Measurements from ENCODE around the gene NR5A2. TPM values are rescaled to one million over a fixed set of nuclear protein-coding genes. Genes with fewer than 3 reads are reported as not detected.

The NR5A2 gene
- total RNA-seq, 1 donor from 2014 or later = 0.07 TPM

DNA sequence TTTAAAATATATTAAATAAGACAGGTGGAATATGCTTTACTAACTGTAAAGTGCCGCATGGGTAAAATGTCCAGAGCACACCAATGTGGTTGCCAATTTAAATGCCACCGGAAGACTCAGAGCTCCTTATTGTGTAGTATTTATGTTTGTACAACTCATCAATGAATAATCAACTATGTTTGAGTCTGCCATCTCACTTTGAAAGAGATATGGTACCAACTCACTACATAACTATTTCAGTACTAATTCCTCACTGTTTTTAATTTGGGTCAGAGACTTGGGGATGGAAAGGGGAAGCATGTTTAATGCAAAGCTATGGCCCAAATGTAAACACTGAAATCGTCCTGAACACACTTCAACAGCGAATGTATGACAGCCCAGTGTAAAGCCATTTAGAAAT is 144.8 kb downstream of the NR5A2 start:
- H3K9me3 Mint-ChIP-seq = no peaks in the 10 kb centered on the region
- H3K4me3 Mint-ChIP-seq = no peak overlapping the region
- H3K27me3 Mint-ChIP-seq = no peaks in the 10 kb centered on the region
- peaks cover 14% of the 10 kb centered on the region for H3K4me1 Mint-ChIP-seq
- TF ChIP-seq, protein P1, sequence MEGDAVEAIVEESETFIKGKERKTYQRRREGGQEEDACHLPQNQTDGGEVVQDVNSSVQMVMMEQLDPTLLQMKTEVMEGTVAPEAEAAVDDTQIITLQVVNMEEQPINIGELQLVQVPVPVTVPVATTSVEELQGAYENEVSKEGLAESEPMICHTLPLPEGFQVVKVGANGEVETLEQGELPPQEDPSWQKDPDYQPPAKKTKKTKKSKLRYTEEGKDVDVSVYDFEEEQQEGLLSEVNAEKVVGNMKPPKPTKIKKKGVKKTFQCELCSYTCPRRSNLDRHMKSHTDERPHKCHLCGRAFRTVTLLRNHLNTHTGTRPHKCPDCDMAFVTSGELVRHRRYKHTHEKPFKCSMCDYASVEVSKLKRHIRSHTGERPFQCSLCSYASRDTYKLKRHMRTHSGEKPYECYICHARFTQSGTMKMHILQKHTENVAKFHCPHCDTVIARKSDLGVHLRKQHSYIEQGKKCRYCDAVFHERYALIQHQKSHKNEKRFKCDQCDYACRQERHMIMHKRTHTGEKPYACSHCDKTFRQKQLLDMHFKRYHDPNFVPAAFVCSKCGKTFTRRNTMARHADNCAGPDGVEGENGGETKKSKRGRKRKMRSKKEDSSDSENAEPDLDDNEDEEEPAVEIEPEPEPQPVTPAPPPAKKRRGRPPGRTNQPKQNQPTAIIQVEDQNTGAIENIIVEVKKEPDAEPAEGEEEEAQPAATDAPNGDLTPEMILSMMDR (IDR thresholded peaks at IDR 0.05) = no peak
- ChIA-PET CTCF (no interaction called here), POLR2A (interaction anchor here (1.0 kb wide), 1 partner anchor 135 kb away, joined by 3 read pairs; no protein-coding TSS in a partner anchor)
- ATAC-seq (ENCODE audit: low read depth) (no peak), DNase-seq (no peak)
- no peak overlapping the region for H3K27ac Mint-ChIP-seq
- intact Hi-C loops (cut with micrococcal nuclease) = no loop called here
- no peaks in the 10 kb centered on the region for H3K36me3 Mint-ChIP-seq (ENCODE audit: low read depth)

DNA sequence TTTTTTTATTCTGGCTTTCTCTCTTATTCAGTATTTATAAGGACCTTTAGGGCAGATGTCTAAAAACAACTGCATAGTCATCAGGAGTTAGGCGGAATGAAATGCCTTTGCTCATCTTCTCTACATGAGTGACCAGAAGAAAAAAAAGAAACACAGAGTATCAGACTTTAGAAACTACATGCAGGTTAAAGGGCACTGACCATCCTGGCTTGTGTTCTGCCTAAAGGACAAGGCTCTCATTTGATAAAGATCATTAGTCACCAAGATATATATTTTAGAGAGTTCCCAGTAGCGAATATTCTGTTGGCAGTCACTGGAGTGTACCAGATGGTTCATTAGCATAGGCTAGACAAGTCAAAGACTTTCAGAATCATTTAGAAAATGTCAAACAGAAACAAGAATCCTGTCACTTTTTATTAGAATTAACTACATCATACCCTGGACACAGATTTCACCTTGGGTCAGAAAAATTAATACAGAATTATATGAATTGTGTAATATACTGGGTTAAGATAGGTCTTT is 145.6 kb downstream of the NR5A2 start:
- Mint-ChIP-seq H3K27me3 (no peaks in the 10 kb centered on the region), H3K27ac (no peak overlapping the region), H3K4me3 (no peak overlapping the region), H3K36me3 (ENCODE audit: low read depth) (no peaks in the 10 kb centered on the region), H3K4me1 (peaks cover 14% of the 10 kb centered on the region), H3K9me3 (no peaks in the 10 kb centered on the region)
- TF ChIP-seq, protein P1 (IDR thresholded peaks at IDR 0.05) = no peak
- CTCF ChIA-PET = no interaction called here
- intact Hi-C loops (cut with micrococcal nuclease) = no loop called here
- no peak for DNase-seq
- POLR2A ChIA-PET = interaction anchor here (0.9 kb wide), 1 partner anchor 133 kb away, joined by 11 read pairs; no protein-coding TSS in a partner anchor
- no peak for ATAC-seq (ENCODE audit: low read depth)

DNA sequence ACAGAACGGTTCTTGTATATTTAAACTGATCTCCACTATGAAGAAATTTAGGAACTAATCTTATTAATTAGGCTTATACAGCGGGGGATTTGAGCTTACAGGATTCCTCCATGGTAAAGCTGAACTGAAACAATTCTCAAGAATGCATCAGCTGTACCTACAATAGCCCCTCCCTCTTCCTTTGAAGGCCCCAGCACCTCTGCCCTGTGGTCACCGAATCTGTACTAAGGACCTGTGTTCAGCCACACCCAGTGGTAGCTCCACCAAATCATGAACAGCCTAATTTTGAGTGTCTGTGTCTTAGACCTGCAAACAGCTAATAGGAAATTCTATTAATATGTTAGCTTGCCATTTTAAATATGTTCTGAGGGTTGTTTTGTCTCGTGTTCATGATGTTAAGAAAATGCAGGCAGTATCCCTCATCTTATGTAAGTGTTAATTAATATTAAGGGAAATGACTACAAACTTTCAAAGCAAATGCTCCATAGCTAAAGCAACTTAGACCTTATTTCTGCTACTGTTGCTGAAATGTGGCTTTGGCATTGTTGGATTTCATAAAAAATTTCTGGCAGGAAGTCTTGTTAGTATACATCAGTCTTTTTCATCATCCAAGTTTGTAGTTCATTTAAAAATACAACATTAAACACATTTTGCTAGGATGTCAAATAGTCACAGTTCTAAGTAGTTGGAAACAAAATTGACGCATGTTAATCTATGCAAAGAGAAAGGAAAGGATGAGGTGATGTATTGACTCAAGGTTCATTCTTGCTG is 147.2 kb downstream of the NR5A2 start:
- CTCF ChIA-PET = no interaction called here
- TF ChIP-seq, protein P1 (IDR thresholded peaks at IDR 0.05) = no peak
- Mint-ChIP-seq H3K27ac (no peak overlapping the region), H3K4me1 (peaks cover 14% of the 10 kb centered on the region), H3K4me3 (no peak overlapping the region), H3K27me3 (no peaks in the 10 kb centered on the region), H3K36me3 (ENCODE audit: low read depth) (no peaks in the 10 kb centered on the region), H3K9me3 (no peaks in the 10 kb centered on the region)
- POLR2A ChIA-PET = no interaction called here
- ATAC-seq (ENCODE audit: low read depth) = no peak
- intact Hi-C loops (cut with micrococcal nuclease) = no loop called here
- DNase-seq = no peak

DNA sequence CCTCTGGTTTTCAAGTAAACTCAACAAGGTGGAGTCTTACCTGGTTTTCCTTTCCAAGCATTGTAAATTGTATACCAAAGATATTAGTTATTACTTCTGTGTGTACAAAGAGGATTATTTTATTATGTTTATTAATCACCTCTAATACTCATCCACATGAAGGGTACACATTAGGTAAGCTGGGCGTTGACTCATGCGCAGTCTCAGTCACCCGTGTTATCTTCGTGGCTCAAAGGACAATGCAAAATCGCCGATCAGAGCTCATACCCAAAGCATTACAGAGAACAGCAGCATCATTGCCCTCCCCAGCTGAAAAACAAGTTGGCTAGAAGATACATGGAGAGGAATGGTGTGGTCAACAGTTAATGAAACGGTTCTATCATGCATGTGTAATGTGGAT is 148.7 kb downstream of the NR5A2 start:
- intact Hi-C loops (cut with micrococcal nuclease) = no loop called here
- H3K4me3 Mint-ChIP-seq = no peak overlapping the region
- TF ChIP-seq, protein P1 (IDR thresholded peaks at IDR 0.05) = no peak
- ATAC-seq (ENCODE audit: low read depth) (no peak), DNase-seq (no peak)
- no peaks in the 10 kb centered on the region for H3K27me3 Mint-ChIP-seq
- no peaks in the 10 kb centered on the region for H3K36me3 Mint-ChIP-seq (ENCODE audit: low read depth)
- POLR2A ChIA-PET = no interaction called here
- peaks cover 14% of the 10 kb centered on the region for H3K4me1 Mint-ChIP-seq
- CTCF ChIA-PET = interaction anchor here (1.1 kb wide), 1 partner anchor 37 kb away, joined by 3 read pairs; no protein-coding TSS in a partner anchor
- H3K9me3 Mint-ChIP-seq = no peaks in the 10 kb centered on the region
- no peak overlapping the region for H3K27ac Mint-ChIP-seq

DNA sequence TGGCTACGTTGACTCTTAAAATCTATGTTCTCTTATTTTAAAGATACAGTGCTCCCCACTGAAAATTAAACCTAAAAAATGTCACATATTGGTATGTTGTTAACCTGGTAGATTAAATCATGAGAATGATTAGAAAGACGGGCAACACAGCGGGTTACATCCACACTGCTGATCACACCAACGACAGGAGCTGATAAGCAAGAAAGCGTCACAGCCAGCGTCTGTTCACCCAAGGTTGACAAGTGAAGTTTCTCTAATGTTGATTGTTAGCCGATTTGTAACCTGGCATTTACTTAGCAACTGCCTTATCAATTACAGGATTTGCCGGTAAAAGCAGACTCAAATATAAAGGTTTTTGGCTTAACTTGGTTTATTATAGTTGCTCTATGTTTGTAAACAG is 149.3 kb downstream of the NR5A2 start:
- H3K36me3 Mint-ChIP-seq (ENCODE audit: low read depth) = no peaks in the 10 kb centered on the region
- DNase-seq (no peak), ATAC-seq (ENCODE audit: low read depth) (no peak)
- peaks cover 3% of the 10 kb centered on the region for H3K27me3 Mint-ChIP-seq
- no peak overlapping the region for H3K4me3 Mint-ChIP-seq
- intact Hi-C loops (cut with micrococcal nuclease) = no loop called here
- H3K27ac Mint-ChIP-seq = no peak overlapping the region
- POLR2A ChIA-PET = no interaction called here
- TF ChIP-seq, protein P1 (IDR thresholded peaks at IDR 0.05) = no peak
- H3K4me1 Mint-ChIP-seq = peaks cover 14% of the 10 kb centered on the region
- no peaks in the 10 kb centered on the region for H3K9me3 Mint-ChIP-seq
- CTCF ChIA-PET = interaction anchor here (1.1 kb wide), 1 partner anchor 38 kb away, joined by 3 read pairs; no protein-coding TSS in a partner anchor

All from activated B cell treated with CpG ODN at 0.5 μM for 24 hours (primary cell).